RWPE1 (cell line): Measurements from ENCODE around the gene TTR.

Experiments used
- CTCF ChIA-PET: fragments of 350-600 bp; sonication (Branson Sonifier 250); formaldehyde crosslinking; extraction: SDS; loops from one replicate; lab custom pipeline; 2021; lab: Yijun Ruan, JAX
- POLR2A ChIA-PET: fragments of 400-600 bp; formaldehyde crosslinking; extraction: SDS; loops from one replicate; lab custom pipeline; 2020; ENCODE audit warnings: antibody characterized with exemption; ENCODE audit not compliant: low non-redundant PET; lab: Yijun Ruan, JAX
- DNase-seq: peaks from one replicate; pipeline ENCODE4 v3.0.0; 2012; ENCODE audit warnings: low spot score
- H3K27ac ChIP-seq: fragments of 450-650 bp; 2 replicates; pipeline ENCODE4 v1.5.1; 2017
- TF ChIP-seq, protein P1 (sequence below): fragments of 450-650 bp; conservative IDR thresholded peaks from 2 replicates; pipeline ENCODE4 v1.5.1; 2017; ENCODE audit warnings: low read depth, mild to moderate bottlenecking

Gene TTR

DNA sequence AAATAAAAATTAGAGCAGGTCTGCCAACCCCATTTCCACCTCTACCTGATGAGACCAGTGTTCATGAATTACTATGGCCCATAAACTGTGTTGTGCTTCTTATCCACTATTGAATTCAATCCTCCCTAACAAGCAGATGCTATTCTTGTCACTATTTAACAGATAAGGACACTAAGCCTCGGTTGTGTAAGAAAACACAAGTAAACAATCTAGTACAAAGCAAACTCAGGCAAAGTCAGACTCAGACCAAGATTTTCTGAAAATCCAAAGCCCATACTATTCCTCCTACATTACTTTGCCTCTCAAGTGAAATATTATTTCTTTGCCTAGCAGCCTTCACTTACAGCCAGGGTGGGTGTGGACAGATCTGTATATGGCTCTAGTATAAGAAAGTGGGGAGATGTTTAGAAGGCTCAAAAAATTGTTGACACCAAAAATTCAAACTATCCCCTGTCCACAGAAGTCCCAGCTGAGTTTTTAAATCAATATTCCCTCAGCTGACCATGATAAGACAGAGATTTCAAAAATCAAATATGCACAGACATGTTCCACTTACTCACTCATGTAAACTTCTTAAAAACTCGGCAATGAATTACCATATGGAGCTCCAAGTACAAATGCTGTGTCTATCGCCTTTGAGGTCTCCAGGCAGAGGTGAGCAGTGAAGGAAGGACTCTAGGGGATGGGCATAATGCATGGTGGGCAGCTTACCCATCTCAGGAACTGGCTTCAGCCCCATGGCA is 16.0 kb upstream of the TTR start:
- TF ChIP-seq, protein P1, sequence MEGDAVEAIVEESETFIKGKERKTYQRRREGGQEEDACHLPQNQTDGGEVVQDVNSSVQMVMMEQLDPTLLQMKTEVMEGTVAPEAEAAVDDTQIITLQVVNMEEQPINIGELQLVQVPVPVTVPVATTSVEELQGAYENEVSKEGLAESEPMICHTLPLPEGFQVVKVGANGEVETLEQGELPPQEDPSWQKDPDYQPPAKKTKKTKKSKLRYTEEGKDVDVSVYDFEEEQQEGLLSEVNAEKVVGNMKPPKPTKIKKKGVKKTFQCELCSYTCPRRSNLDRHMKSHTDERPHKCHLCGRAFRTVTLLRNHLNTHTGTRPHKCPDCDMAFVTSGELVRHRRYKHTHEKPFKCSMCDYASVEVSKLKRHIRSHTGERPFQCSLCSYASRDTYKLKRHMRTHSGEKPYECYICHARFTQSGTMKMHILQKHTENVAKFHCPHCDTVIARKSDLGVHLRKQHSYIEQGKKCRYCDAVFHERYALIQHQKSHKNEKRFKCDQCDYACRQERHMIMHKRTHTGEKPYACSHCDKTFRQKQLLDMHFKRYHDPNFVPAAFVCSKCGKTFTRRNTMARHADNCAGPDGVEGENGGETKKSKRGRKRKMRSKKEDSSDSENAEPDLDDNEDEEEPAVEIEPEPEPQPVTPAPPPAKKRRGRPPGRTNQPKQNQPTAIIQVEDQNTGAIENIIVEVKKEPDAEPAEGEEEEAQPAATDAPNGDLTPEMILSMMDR, result no peak
- H3K27ac ChIP-seq, result no peak overlapping the region
- CTCF ChIA-PET, result no interaction called here
- DNase-seq, result no peak
- POLR2A ChIA-PET, result no interaction called here

GRCh38 chr18:31576670-31577069 is 15.0 kb upstream of the TTR start:
- POLR2A ChIA-PET, result no interaction called here

DNA sequence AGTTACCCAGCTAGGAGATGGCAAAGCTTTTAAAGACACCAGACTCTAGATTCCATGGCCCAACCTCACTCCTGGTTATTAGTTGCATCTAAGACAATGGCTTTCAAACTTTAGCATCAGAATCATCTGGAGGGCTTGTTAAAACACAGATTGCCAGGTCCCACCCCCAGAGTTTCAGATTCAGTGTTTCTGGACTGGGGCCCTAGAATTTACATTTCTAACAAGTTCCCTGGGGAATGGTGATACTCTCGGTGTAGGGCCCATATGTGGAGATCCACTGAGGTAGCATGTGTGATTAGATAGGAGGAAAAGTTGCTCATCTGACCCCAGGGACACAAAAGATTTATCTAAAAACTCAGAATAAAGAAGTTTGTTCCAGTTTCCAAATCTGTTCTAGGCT is 14.5 kb upstream of the TTR start:
- CTCF ChIA-PET, result no interaction called here
- TF ChIP-seq, protein P1, result no peak
- H3K27ac ChIP-seq, result no peak overlapping the region
- POLR2A ChIA-PET, result no interaction called here
- DNase-seq, result no peak

More at GRCh38 chr18:31576670-31577069, 15.0 kb upstream of the TTR start:
- TF ChIP-seq, protein P1, result no peak
- no peak for DNase-seq
- CTCF ChIA-PET, result no interaction called here
- H3K27ac ChIP-seq, result no peak overlapping the region

GRCh38 chr18:31578126-31578525 is 13.6 kb upstream of the TTR start:
- POLR2A ChIA-PET, result no interaction called here
- no peak overlapping the region for H3K27ac ChIP-seq
- DNase-seq, result no peak
- TF ChIP-seq, protein P1, result no peak
- CTCF ChIA-PET, result interaction anchor here (0.7 kb wide), 1 partner anchor 19 kb away, joined by 3 read pairs; no protein-coding TSS in a partner anchor

DNA sequence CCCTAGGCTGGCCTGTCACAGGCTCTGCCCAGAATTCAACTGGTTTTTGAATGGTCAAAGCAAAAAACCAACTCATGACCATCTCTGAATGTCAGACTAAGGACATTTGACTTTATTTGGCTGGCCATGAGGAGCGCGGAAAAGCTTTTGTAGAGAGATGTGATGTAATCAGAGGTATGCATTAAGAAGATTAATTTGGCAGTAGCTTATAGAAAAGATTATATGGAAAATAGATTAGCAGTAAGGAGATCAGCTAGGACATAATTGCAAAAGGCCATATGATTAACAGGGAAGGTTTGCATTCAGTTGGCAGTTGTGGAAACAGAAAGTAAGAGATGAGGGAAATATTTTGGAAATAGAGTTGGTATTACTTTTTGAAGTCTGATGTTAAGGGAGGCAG is 12.3 kb upstream of the TTR start:
- no peak overlapping the region for H3K27ac ChIP-seq
- TF ChIP-seq, protein P1, result no peak
- no peak for DNase-seq
- POLR2A ChIA-PET, result no interaction called here
- CTCF ChIA-PET, result no interaction called here

DNA sequence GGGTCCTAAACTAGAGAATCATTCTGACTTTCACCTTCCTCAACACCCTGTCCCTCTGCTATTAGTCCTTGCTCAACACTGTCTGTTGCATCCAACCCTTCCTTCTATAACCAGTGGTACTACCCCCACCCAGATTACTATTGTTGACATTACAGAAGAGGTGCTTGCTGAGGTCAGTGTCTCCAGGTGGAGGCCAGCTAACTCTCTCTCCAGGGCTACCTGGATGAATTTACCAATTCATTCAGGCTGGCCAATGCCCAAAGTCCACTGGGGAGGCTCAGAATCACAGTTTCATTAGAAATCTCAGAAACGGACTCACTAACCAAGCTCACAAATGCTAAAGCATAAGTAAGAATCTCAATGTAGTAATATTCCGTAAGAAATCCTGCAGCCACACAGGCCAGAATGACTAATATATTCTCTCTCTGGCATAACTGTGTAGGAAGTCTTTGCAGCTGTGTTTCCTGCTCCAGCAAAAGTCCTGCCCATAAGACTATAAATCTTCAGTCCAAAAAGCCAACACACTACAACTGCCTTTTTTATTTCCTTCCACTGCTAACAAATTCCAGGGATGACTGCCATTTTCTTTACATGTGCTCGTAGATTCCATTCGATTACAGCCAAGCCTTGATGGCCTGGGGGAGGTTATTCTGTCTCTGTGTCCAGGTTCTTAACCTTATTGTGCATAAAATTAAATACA is 10.0 kb upstream of the TTR start:
- TF ChIP-seq, protein P1, result no peak
- CTCF ChIA-PET, result no interaction called here
- H3K27ac ChIP-seq, result no peak overlapping the region
- no peak for DNase-seq
- POLR2A ChIA-PET, result no interaction called here
